GM12878 (cell line): ENCODE results near the gene DCC. TPM values are rescaled to one million over a fixed set of nuclear protein-coding genes. Genes with fewer than 3 reads are reported as not detected.

ENCODE experiments used
- ATAC-seq: fragments of 200-7000 bp; cut with Tn5 transposase; 3 replicates; pipeline ENCODE4 v1.9.1; 2020; ENCODE audit warnings: mild to moderate bottlenecking, moderate library complexity
- BruUV-seq: library from RNA; stranded (reverse); fragments of 400-500 nt; replicated peaks from 2 replicates; lab custom pipeline; 2021; lab: Mats Ljungman, UMichigan
- CTCF ChIA-PET: fragments of 300-600 bp; sonication (Branson Sonifier 250); formaldehyde crosslinking; extraction: SDS; loops from one replicate; lab custom pipeline; 2021; ENCODE audit warnings: inconsistent platforms; lab: Yijun Ruan, JAX
- POLR2A ChIA-PET: fragments of 350-600 bp; formaldehyde crosslinking; extraction: SDS; loops from one replicate; lab custom pipeline; 2021; ENCODE audit warnings: inconsistent platforms; lab: Charles Lee
- RAD21 ChIA-PET: fragments of 300-600 bp; sonication (Branson Sonifier 250); formaldehyde crosslinking; loops from one replicate; lab custom pipeline; 2023; ENCODE audit warnings: antibody characterized with exemption; ENCODE audit not compliant: unreplicated experiment; lab: Charles Lee
- SMC1A ChIA-PET: fragments of 300-600 bp; sonication (Branson Sonifier 250); formaldehyde crosslinking; loops from one replicate; lab custom pipeline; 2023; ENCODE audit not compliant: unreplicated experiment, uncharacterized antibody; lab: Charles Lee
- DNase-seq: peaks from one replicate; pipeline ENCODE4 v3.0.0-alpha.2; 2011; ENCODE audit warnings: low read depth, low spot score
- FAIRE-seq: peaks from 3 replicates; lab custom pipeline; 2011; peaks lifted over from hg19 to GRCh38; lab: Jason Lieb, UNC
- H2AFZ ChIP-seq: 2 replicates; pipeline ENCODE4 v1.6.0; 2011; ENCODE audit warnings: low read depth, low read length, control low read depth; ENCODE audit not compliant: control insufficient read depth
- H3K27ac ChIP-seq: 2 replicates; pipeline ENCODE4 v1.5.1; 2011; ENCODE audit warnings: control low read depth; ENCODE audit not compliant: control insufficient read depth, insufficient read depth
- H3K27me3 ChIP-seq, 2 experiments: replicated peaks in 1 of 2; 2 replicates each; pipeline versions ENCODE4 v1.6.0 to v1.6.1; 2011; ENCODE audit warnings: low read length in 1 of 2; ENCODE audit not compliant: control insufficient read depth in 2 of 2, insufficient read depth in 2 of 2
- H3K36me3 ChIP-seq, 2 experiments: 2 replicates each; pipeline ENCODE4 v1.5.1; 2011; ENCODE audit warnings: low read length in 1 of 2; ENCODE audit not compliant: control insufficient read depth in 2 of 2, insufficient read depth in 2 of 2
- H3K4me1 ChIP-seq: 2 replicates; pipeline ENCODE4 v1.6.1; 2011; ENCODE audit warnings: mild to moderate bottlenecking, low read length, moderate library complexity, mixed read lengths; ENCODE audit not compliant: control insufficient read depth, insufficient read depth
- H3K4me2 ChIP-seq: 2 replicates; pipeline ENCODE4 v1.6.0; 2011; ENCODE audit warnings: control low read depth; ENCODE audit not compliant: control insufficient read depth, insufficient read depth
- H3K4me3 ChIP-seq: fragments of 200-600 bp; sonication (generic); 2 replicates; pipeline ENCODE4 v1.5.1; 2016
- H3K79me2 ChIP-seq: 2 replicates; pipeline ENCODE4 v1.6.0; 2011; ENCODE audit warnings: low read length; ENCODE audit not compliant: control insufficient read depth, insufficient read depth
- H3K9ac ChIP-seq: 2 replicates; pipeline ENCODE4 v1.8.0; 2011; ENCODE audit warnings: low read length, control low read depth, mixed read lengths; ENCODE audit not compliant: control insufficient read depth, insufficient read depth
- H3K9me3 ChIP-seq: replicated peaks from 3 replicates; pipeline ENCODE4 v1.5.1; 2011; ENCODE audit warnings: mild to moderate bottlenecking, low read length; ENCODE audit not compliant: control insufficient read depth, insufficient read depth
- H4K20me1 ChIP-seq: 2 replicates; pipeline ENCODE4 v1.6.0; 2011; ENCODE audit not compliant: control insufficient read depth, insufficient read depth
- BCL11A ChIP-seq: IDR thresholded peaks from 2 replicates; pipeline ENCODE4 v1.6.1; 2011; ENCODE audit warnings: low read depth, low read length
- RELB ChIP-seq: fragments of 450-650 bp; IDR thresholded peaks from 2 replicates; pipeline ENCODE4 v1.6.1; 2017; ENCODE audit warnings: low read depth, mild to moderate bottlenecking, moderate library complexity
- SKIL ChIP-seq: fragments of 450-650 bp; IDR thresholded peaks from 2 replicates; pipeline ENCODE4 v1.6.1; 2017; ENCODE audit warnings: mild to moderate bottlenecking, low read depth, inconsistent platforms; ENCODE audit not compliant: poor library complexity, severe bottlenecking
- SPI1 ChIP-seq: IDR thresholded peaks from 2 replicates; pipeline ENCODE4 v1.6.1; 2011; ENCODE audit warnings: low read depth, mild to moderate bottlenecking, low read length, moderate library complexity, borderline replicate concordance; ENCODE audit not compliant: insufficient read depth
- STAT3 ChIP-seq: IDR thresholded peaks from 2 replicates; pipeline ENCODE4 v1.6.1; 2011; ENCODE audit warnings: low read depth, low read length, improper control_type of control experiment
- TAF1 ChIP-seq: IDR thresholded peaks from 2 replicates; pipeline ENCODE4 v1.6.1; 2011; ENCODE audit warnings: mild to moderate bottlenecking, low read depth, low read length, borderline replicate concordance
- TCF12 ChIP-seq: IDR thresholded peaks from 2 replicates; pipeline ENCODE4 v1.6.1; 2011; ENCODE audit warnings: low read depth, mild to moderate bottlenecking, low read length
- ZNF622 ChIP-seq: fragments of 450-650 bp; IDR thresholded peaks from 2 replicates; pipeline ENCODE4 v1.6.1; 2017; ENCODE audit warnings: mild to moderate bottlenecking, inconsistent platforms
- WGBS: methylation state at CpG from one replicate; pipeline ENCODE4 v1.1.6; 2016; ENCODE audit warnings: low lambda C conversion rate; ENCODE audit not compliant: insufficient replicate concordance, insufficient coverage; ENCODE audit errors: missing lambda C conversion rate; 5-methylcytosine and 5-hydroxymethylcytosine counted together
- in situ Hi-C: fragments of 300-500 bp; cut with MboI; formaldehyde crosslinking; loops from 9 replicates; pipeline ENCODE4 v1.14.3; 2018; ENCODE audit warnings: mixed read lengths
- intact Hi-C: fragments of 100-400 bp; cut with micrococcal nuclease; formaldehyde crosslinking; loops from one replicate; pipeline ENCODE4 v1.14.2; 2022; ENCODE audit not compliant: unreplicated experiment
- polyA plus RNA-seq, 11 experiments: library from polyadenylated mRNA; depleted of rRNA in 4 of 11; unstranded in 6 of 11; stranded (reverse) in 5 of 11; fragments of >200 nt; fragmentation: Nextera tagmentation in 4 of 11; fragmentation: Illumina TruSeq in 1 of 11; extraction: Ambion mirVana in 4 of 11; extraction: Trizol in 1 of 11; gene quantifications; 1 replicate in 1 of 11; 2 replicates in 10 of 11; pipeline versions ENCODE4 v1.2.1 to v1.2.3, GENCODE V29; 2011 to 2016; ENCODE audit warnings: inconsistent platforms in 2 of 11, missing spikeins in 2 of 11, low read depth in 1 of 11
- total RNA-seq, 4 experiments: library from RNA; depleted of rRNA in 3 of 4; stranded (reverse); fragments of >200 nt in 3 of 4; fragmentation: Illumina TruSeq in 1 of 4; extraction: Trizol in 1 of 4; gene quantifications; 2 replicates each; pipeline versions ENCODE4 v1.2.1 to v1.2.3, GENCODE V29; 2013 to 2021
- TF ChIP-seq, protein P1 (sequence below): fragments of 450-650 bp; formaldehyde crosslinking; IDR thresholded peaks from 2 replicates; pipeline ENCODE4 v1.5.0; 2022; ENCODE audit warnings: mild to moderate bottlenecking, missing genetic modification characterization

The DCC gene
- total and polyA plus RNA-seq, 10 of the 15 experiments (the other 5 are each of a cell fraction or from before 2014, with no cell fraction given), result 0.01 TPM; not detected in 9

GRCh38 chr18:53004798-53005197, 664.8 kb downstream of the DCC start:
- Histone ChIP-seq H2AFZ (no peak overlapping the region), H3K36me3 (no peaks in the 10 kb centered on the region), H3K4me2 (no peak overlapping the region), H3K4me1 (no peaks in the 10 kb centered on the region), H3K79me2 (no peaks in the 10 kb centered on the region), H3K27me3 (no peaks in the 10 kb centered on the region; a peak in 1 of 4 replicates), H3K27ac (no peak overlapping the region), H4K20me1 (no peaks in the 10 kb centered on the region), H3K9ac (no peak overlapping the region), H3K4me3 (no peak overlapping the region), H3K9me3 (no peaks in the 10 kb centered on the region)
- RAD21 ChIA-PET, result no interaction called here
- DNase-seq (no peak), ATAC-seq (no peak), FAIRE-seq (no peak)
- BruUV-seq, result no TSS peak
- CTCF ChIA-PET, result no interaction called here
- POLR2A ChIA-PET, result no interaction called here
- SMC1A ChIA-PET, result no interaction called here
- 0% methylated on average over 1 of the region's 1 CpG for WGBS
- intact Hi-C loops, result no loop called here
- TF ChIP-seq RELB (no peak), TAF1 (no peak), ZNF622 (no peak), SKIL (no peak), STAT3 (no peak), BCL11A (no peak), SPI1 (no peak), TCF12 (no peak)
- TF ChIP-seq, protein P1, sequence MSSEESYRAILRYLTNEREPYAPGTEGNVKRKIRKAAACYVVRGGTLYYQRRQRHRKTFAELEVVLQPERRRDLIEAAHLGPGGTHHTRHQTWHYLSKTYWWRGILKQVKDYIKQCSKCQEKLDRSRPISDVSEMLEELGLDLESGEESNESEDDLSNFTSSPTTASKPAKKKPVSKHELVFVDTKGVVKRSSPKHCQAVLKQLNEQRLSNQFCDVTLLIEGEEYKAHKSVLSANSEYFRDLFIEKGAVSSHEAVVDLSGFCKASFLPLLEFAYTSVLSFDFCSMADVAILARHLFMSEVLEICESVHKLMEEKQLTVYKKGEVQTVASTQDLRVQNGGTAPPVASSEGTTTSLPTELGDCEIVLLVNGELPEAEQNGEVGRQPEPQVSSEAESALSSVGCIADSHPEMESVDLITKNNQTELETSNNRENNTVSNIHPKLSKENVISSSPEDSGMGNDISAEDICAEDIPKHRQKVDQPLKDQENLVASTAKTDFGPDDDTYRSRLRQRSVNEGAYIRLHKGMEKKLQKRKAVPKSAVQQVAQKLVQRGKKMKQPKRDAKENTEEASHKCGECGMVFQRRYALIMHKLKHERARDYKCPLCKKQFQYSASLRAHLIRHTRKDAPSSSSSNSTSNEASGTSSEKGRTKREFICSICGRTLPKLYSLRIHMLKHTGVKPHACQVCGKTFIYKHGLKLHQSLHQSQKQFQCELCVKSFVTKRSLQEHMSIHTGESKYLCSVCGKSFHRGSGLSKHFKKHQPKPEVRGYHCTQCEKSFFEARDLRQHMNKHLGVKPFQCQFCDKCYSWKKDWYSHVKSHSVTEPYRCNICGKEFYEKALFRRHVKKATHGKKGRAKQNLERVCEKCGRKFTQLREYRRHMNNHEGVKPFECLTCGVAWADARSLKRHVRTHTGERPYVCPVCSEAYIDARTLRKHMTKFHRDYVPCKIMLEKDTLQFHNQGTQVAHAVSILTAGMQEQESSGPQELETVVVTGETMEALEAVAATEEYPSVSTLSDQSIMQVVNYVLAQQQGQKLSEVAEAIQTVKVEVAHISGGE, result no peak
- in situ Hi-C loops, result no loop called here
